HCT116 (cell line): Measurements from ENCODE around the gene TSPAN6. TPM values are rescaled to one million over a fixed set of nuclear protein-coding genes. Genes with fewer than 3 reads are reported as not detected.
A peak's percentile ranks its signal among the peaks of the same experiment; 100 is the strongest.

Experiments
- ATAC-seq: fragments of 200-7000 bp; cut with Tn5 transposase; 2 replicates; pipeline ENCODE4 v1.9.1; 2020; ENCODE audit warnings: mild to moderate bottlenecking, moderate library complexity
- BruUV-seq: library from RNA; stranded (reverse); fragments of 400-500 nt; replicated peaks from 2 replicates; lab custom pipeline; 2021; lab: Mats Ljungman, UMichigan
- CTCF ChIA-PET: fragments of 300-600 bp; sonication (Branson Sonifier 250); formaldehyde crosslinking; loops from one replicate; lab custom pipeline; 2021; ENCODE audit warnings: antibody characterized with exemption; lab: Charles Lee
- POLR2A ChIA-PET: fragments of 300-600, 350-600 bp; sonication (Branson Sonifier 250); formaldehyde crosslinking; loops from one replicate; lab custom pipeline; 2021; ENCODE audit warnings: antibody characterized with exemption; lab: Charles Lee
- RAD21 ChIA-PET, 2 experiments: fragments of 300-600 bp; sonication (Branson Sonifier 250); formaldehyde crosslinking; loops; one replicate each; lab custom pipeline; 2023; ENCODE audit warnings: low total read pairs in 2 of 2; ENCODE audit not compliant: uncharacterized antibody in 2 of 2, unreplicated experiment in 2 of 2, low non-redundant PET in 1 of 2; lab: Charles Lee
- DNase-seq: peaks from one replicate; pipeline ENCODE4 v3.0.0-alpha.2; 2010; ENCODE audit warnings: low read depth, low spot score
- H2AFZ ChIP-seq: fragments of 200-600 bp; shearing (Covaris generic), sonication (generic); 2 replicates; pipeline ENCODE4 v1.6.1; 2017; ENCODE audit warnings: low read depth, mixed run types, mixed read lengths, antibody characterized with exemption, low read length; ENCODE audit not compliant: poor library complexity, severe bottlenecking
- H3K27ac ChIP-seq: 2 replicates; pipeline ENCODE4 v1.5.1; 2012; ENCODE audit warnings: low read depth, low read length
- H3K27me3 ChIP-seq: fragments of 200-600 bp; sonication (generic); 2 replicates; pipeline ENCODE4 v1.6.1; 2016; ENCODE audit warnings: mixed run types, low read length, mixed read lengths; ENCODE audit not compliant: insufficient read depth
- H3K36me3 ChIP-seq, 2 experiments: fragments of 200-500 bp in 1 of 2; fragments of 200-600 bp in 1 of 2; sonication (Bioruptor generic) in 1 of 2; sonication (generic) in 1 of 2; 2 replicates each; pipeline versions ENCODE4 v1.5.1 to v1.6.1; 2014 to 2016; ENCODE audit warnings: low read length in 2 of 2, inconsistent platforms in 1 of 2, mixed read lengths in 1 of 2, mixed run types in 1 of 2; ENCODE audit not compliant: insufficient read depth in 2 of 2, control insufficient read depth in 1 of 2
- H3K4me1 ChIP-seq, 2 experiments: fragments of 200-600 bp in 1 of 2; sonication (generic) in 1 of 2; 2 replicates each; pipeline versions ENCODE4 v1.5.1 to v1.6.1; 2012 to 2017; ENCODE audit warnings: low read length in 2 of 2, inconsistent platforms in 1 of 2, mild to moderate bottlenecking in 1 of 2, mixed read lengths in 1 of 2, mixed run types in 1 of 2, moderate library complexity in 1 of 2; ENCODE audit not compliant: insufficient read depth in 2 of 2, control insufficient read depth in 1 of 2
- H3K4me2 ChIP-seq: fragments of 200-600 bp; sonication (generic); 2 replicates; pipeline ENCODE4 v1.6.1; 2017; ENCODE audit warnings: mixed run types, low read length, mixed read lengths
- H3K4me3 ChIP-seq, 2 experiments: fragments of 200-600 bp in 1 of 2; sonication (generic) in 1 of 2; replicated peaks in 1 of 2; 2 replicates each; pipeline ENCODE4 v1.5.1; 2011 to 2016; ENCODE audit warnings: low read length in 2 of 2, control low read depth in 1 of 2, low read depth in 1 of 2, mild to moderate bottlenecking in 1 of 2, mixed read lengths in 1 of 2, mixed run types in 1 of 2
- H3K79me2 ChIP-seq: fragments of 200-600 bp; sonication (generic); 2 replicates; pipeline ENCODE4 v1.6.1; 2017; ENCODE audit warnings: mild to moderate bottlenecking, mixed run types, low read length, moderate library complexity, mixed read lengths; ENCODE audit not compliant: insufficient read depth
- H3K9ac ChIP-seq: fragments of 200-600 bp; sonication (generic); 2 replicates; pipeline ENCODE4 v1.6.1; 2016; ENCODE audit warnings: low read length, mixed read lengths
- H3K9me2 ChIP-seq: fragments of 200-600 bp; sonication (generic), shearing (Covaris generic); 2 replicates; pipeline ENCODE4 v1.6.1; 2017; ENCODE audit warnings: mixed run types, mild to moderate bottlenecking, moderate library complexity; ENCODE audit not compliant: insufficient read depth
- H3K9me3 ChIP-seq, 2 experiments: fragments of 200-500 bp in 1 of 2; fragments of 200-600 bp in 1 of 2; sonication (Bioruptor generic) in 1 of 2; sonication (generic) in 1 of 2; 2 replicates each; pipeline ENCODE4 v1.6.1; 2014 to 2017; ENCODE audit warnings: low read length in 2 of 2, mixed read lengths in 2 of 2, inconsistent platforms in 1 of 2, low read depth in 1 of 2, mild to moderate bottlenecking in 1 of 2, mixed run types in 1 of 2, moderate library complexity in 1 of 2; ENCODE audit not compliant: control insufficient read depth in 1 of 2, insufficient read depth in 1 of 2
- H4K20me1 ChIP-seq: fragments of 200-600 bp; sonication (generic), shearing (Covaris generic); 2 replicates; pipeline ENCODE4 v1.6.1; 2017; ENCODE audit warnings: mixed run types, mild to moderate bottlenecking, moderate library complexity; ENCODE audit not compliant: insufficient read depth
- CBX3 ChIP-seq: IDR thresholded peaks from 2 replicates; pipeline ENCODE4 v1.6.1; 2012; ENCODE audit warnings: low read depth
- CEBPB ChIP-seq: IDR thresholded peaks from 2 replicates; pipeline ENCODE4 v1.6.1; 2012; ENCODE audit warnings: low read depth
- FOSL1 ChIP-seq: IDR thresholded peaks from 2 replicates; pipeline ENCODE4 v1.6.1; 2012; ENCODE audit warnings: low read depth
- JUND ChIP-seq: IDR thresholded peaks from 2 replicates; pipeline ENCODE4 v1.6.1; 2012
- RAD21 ChIP-seq: IDR thresholded peaks from 2 replicates; pipeline ENCODE4 v1.6.1; 2012; ENCODE audit warnings: low read depth, mild to moderate bottlenecking
- SP1 ChIP-seq: IDR thresholded peaks from 2 replicates; pipeline ENCODE4 v1.6.1; 2012; ENCODE audit warnings: low read depth
- TCF7L2 ChIP-seq: IDR thresholded peaks from 2 replicates; pipeline ENCODE4 v1.7.0; 2011; ENCODE audit warnings: borderline replicate concordance, inconsistent platforms; ENCODE audit not compliant: insufficient read depth, insufficient read length; ENCODE audit errors: extremely low read depth
- YY1 ChIP-seq: IDR thresholded peaks from 2 replicates; pipeline ENCODE4 v1.6.1; 2011; ENCODE audit warnings: low read length, low read depth, moderate library complexity, mild to moderate bottlenecking; ENCODE audit not compliant: insufficient replicate concordance; ENCODE audit errors: extremely low read depth
- intact Hi-C: fragments of 100-400 bp; cut with micrococcal nuclease; formaldehyde crosslinking; loops from 2 replicates; pipeline ENCODE4 v1.10.0; 2022
- total RNA-seq: library from RNA; stranded (reverse); gene quantifications from one replicate; pipeline ENCODE4 v1.2.1, GENCODE V29; 2021; ENCODE audit not compliant: unreplicated experiment

Gene TSPAN6
- total RNA-seq, 1 experiment from 2014 or later = 25.0 TPM

GRCh38 chrX:100650841-100651240, 14.2 kb upstream of the TSPAN6 start:
- ChIA-PET CTCF (no interaction called here), POLR2A (no interaction called here)

DNA sequence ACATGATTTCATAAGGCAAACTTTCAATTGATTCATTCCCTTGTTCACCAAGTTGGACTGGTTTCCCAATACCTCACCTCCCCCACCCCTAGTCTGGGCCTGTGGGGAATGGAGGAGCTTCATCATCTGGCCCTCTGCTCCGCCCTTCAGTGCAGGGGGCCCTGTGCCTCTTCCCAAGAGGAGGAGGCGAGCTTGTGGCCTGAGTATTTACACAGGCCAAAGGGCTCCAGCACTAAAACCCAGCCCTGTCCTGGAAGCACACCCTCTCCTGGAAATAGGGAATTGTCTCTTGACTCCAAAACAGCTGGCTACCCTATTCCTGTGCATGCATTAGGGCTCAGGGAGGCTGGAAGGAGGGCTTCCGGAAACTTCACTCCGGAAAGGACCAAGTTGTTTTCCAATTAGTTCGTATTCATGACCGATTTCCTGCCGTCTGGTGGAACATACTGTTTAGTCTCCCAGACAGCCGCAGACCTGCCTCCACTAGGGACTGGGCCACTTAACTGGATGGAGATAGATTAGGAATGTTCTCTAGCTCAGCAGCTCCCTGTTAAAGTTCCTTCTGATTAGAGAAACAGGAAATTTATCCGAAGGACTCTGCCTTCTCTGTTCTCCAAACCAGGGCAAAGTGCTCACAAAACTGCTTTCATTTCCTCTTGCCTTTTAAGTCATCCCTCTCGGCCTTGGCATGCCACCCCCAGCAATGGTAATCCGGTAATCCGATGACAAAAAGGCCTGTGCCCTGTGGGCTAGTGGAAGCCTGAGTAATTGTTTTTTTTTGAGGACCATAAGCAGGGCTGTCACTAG, 13.1 kb upstream of the TSPAN6 start:
- no peak overlapping the region for H3K4me2 ChIP-seq
- BruUV-seq = no TSS peak
- H3K27ac ChIP-seq = no peak overlapping the region
- no peak overlapping the region for H2AFZ ChIP-seq
- TF ChIP-seq CEBPB (0 out of 2 replicates have a peak, but pooled peaks have one; percentile 25), SP1 (no peak)
- no peaks in the 10 kb centered on the region for H3K9me3 ChIP-seq
- ATAC-seq (no peak), DNase-seq (no peak)
- H4K20me1 ChIP-seq = no peaks in the 10 kb centered on the region
- H3K36me3 ChIP-seq = no peaks in the 10 kb centered on the region
- POLR2A ChIA-PET = no interaction called here
- CTCF ChIA-PET = interaction anchor here (1.2 kb wide), 1 partner anchor 35 kb away, joined by 3 read pairs; no protein-coding TSS in a partner anchor
- H3K27me3 ChIP-seq = no peaks in the 10 kb centered on the region
- RAD21 ChIA-PET = no interaction called here
- no peaks in the 10 kb centered on the region for H3K79me2 ChIP-seq
- no peak overlapping the region for H3K9ac ChIP-seq
- H3K9me2 ChIP-seq = no peaks in the 10 kb centered on the region
- H3K4me1 ChIP-seq = peaks cover 5 to 50% of the 10 kb centered on the region in 2 experiments
- H3K4me3 ChIP-seq = no peak overlapping the region
- intact Hi-C loops = no loop called here

More at GRCh38 chrX:100650841-100651240, 14.2 kb upstream of the TSPAN6 start:
- H3K9ac ChIP-seq = no peak overlapping the region
- intact Hi-C loops = no loop called here
- TF ChIP-seq CBX3 (no peak), FOSL1 (no peak), JUND (no peak), CEBPB (no peak), TCF7L2 (no peak), YY1 (no peak), RAD21 (no peak)
- no TSS peak for BruUV-seq
- no peaks in the 10 kb centered on the region for H4K20me1 ChIP-seq
- H3K27me3 ChIP-seq = no peaks in the 10 kb centered on the region
- no peak for DNase-seq
- H3K4me2 ChIP-seq = no peak overlapping the region
- no peaks in the 10 kb centered on the region for H3K9me3 ChIP-seq
- no peaks in the 10 kb centered on the region for H3K9me2 ChIP-seq
- H3K4me3 ChIP-seq = no peak overlapping the region
- RAD21 ChIA-PET = no interaction called here
- peaks cover 2 to 42% of the 10 kb centered on the region in 2 experiments; a peak in 2 of 4 replicates for H3K4me1 ChIP-seq
- no peaks in the 10 kb centered on the region for H3K36me3 ChIP-seq
- H3K27ac ChIP-seq = no peak overlapping the region
- no peaks in the 10 kb centered on the region for H3K79me2 ChIP-seq
- no peak for ATAC-seq
- H2AFZ ChIP-seq = no peak overlapping the region
